Pancreas (tissue), 10 donors: ENCODE data around the gene DNM3. TPM values are rescaled to one million over a fixed set of nuclear protein-coding genes. Genes with fewer than 3 reads are reported as not detected.

ENCODE experiments used
- ATAC-seq, 4 donors: fragments of 200-7000 bp; cut with Tn5 transposase; one replicate each; pipeline versions ENCODE4 v1.8.0 to v1.9.1; 2020; ENCODE audit warnings: mild to moderate bottlenecking in 4 of 4, moderate library complexity in 4 of 4
- DNase-seq, 6 donors: peaks; one replicate each; pipeline ENCODE4 v3.0.0-alpha.2; 2020
- FAIRE-seq: peaks from 2 replicates; lab custom pipeline; 2012; peaks lifted over from hg19 to GRCh38; lab: Jason Lieb, UNC
- H3K27ac ChIP-seq, 4 donors: fragments of 200-600 bp; sonication (generic); 1 replicate in 3 of 4; 2 replicates in 1 of 4; pipeline versions ENCODE4 v1.5.0 to v1.8.0; 2020
- H3K27me3 ChIP-seq, 4 donors: fragments of 200-600 bp; one replicate each; pipeline ENCODE4 v1.8.0; 2021
- H3K36me3 ChIP-seq, 3 donors: fragments of 200-600 bp; sonication (generic) in 1 of 3; one replicate each; pipeline versions ENCODE4 v1.5.0 to v1.8.0; 2020 to 2021
- H3K4me1 ChIP-seq, 3 donors: fragments of 200-600 bp; one replicate each; pipeline ENCODE4 v1.8.0; 2021
- H3K4me3 ChIP-seq, 4 donors: fragments of 200-600 bp; sonication (generic) in 2 of 4; one replicate each; pipeline versions ENCODE4 v1.5.0 to v1.8.0; 2020 to 2021
- H3K9me3 ChIP-seq, 4 donors: fragments of 200-600 bp; one replicate each; pipeline ENCODE4 v1.8.0; 2021
- WGBS, 2 donors: extraction: QIAGEN DNeasy Blood & Tissue Kit; methylation state at CpG; one replicate each; pipeline ENCODE4 v1.1.7; 2013; 5-methylcytosine and 5-hydroxymethylcytosine counted together
- intact Hi-C, 3 donors: fragments of 100-400 bp; cut with DNase I; formaldehyde crosslinking; loops; one replicate each; pipeline versions ENCODE4 v1.11.1 to v1.14.2; 2022
- polyA plus RNA-seq, 2 donors: library from polyadenylated mRNA; stranded (reverse); fragments of 200-250 nt; gene quantifications; one replicate each; pipeline ENCODE4 v1.2.3, GENCODE V29; 2013
- total RNA-seq, 6 donors: library from RNA; stranded (reverse); fragmentation: NEBNext Ultra II Directional in 4 of 6; extraction: Animal tissue kit (Norgen Biotek cat#: 25700) in 4 of 6; gene quantifications; one replicate each; pipeline versions ENCODE4 v1.2.1 to v1.2.4, GENCODE V29; 2021 to 2023
- TF ChIP-seq, protein P1 (sequence below), 4 donors: fragments of 200-600 bp; sonication (generic) in 3 of 4; IDR thresholded peaks; one replicate each; pipeline versions ENCODE4 v1.5.0 to v1.8.0; 2021; ENCODE audit warnings: antibody characterized with exemption in 4 of 4
- donor health status: healthy with polysubstance abuse.
- donor health status: DM: no; HTN: no; CAD: no; lungs with moderate emphysema.
- donor health status: DM: no; HTN: no; CAD: no.
- donor health status: control.
- donor health status: control.
- donor health status: Bipolar disorder and iron deficiency.
- donor health status: DM: yes; HTN: yes; CAD: no.
- donor health status: DM: no; HTN: no; CAD: no.
- donor health status: DM: no; HTN: no; CAD: no.
- donor health status: DM: yes; HTN: yes; CAD: no.

The DNM3 gene
- total and polyA plus RNA-seq, 8 donors = 0.40 to 1.3 (median 0.78) TPM

DNA sequence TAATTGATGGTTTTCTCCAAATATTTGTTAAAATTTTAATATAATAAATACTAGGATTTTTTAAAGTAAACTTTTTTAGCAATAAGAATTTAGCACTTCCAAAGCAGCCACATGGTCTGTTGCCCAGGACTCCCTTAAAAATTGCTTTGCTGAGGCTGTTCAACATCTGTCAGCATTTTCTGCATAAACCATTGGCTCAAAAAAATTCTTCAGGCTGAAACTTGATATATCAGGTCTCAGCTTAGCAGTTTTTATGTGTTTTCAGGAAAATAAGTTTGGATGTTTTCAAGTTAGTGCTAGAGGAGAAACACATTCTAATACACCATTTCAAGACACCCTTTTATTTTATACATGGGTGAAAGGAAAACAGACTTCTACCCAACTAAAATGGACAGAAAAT, 510.0 kb downstream of the DNM3 start:
- H3K36me3 ChIP-seq = no peaks in the 10 kb centered on the region
- DNase-seq (no peak), ATAC-seq (no peak), FAIRE-seq (no peak)
- H3K9me3 ChIP-seq = no peaks in the 10 kb centered on the region
- H3K4me1 ChIP-seq = peaks cover 0 to 3% (median 0%) of the 10 kb centered on the region in 3 donors
- H3K27ac ChIP-seq = peak overlapping the region in 1 of 4 donors; percentile 10
- intact Hi-C loops = no loop called here
- TF ChIP-seq, protein P1, sequence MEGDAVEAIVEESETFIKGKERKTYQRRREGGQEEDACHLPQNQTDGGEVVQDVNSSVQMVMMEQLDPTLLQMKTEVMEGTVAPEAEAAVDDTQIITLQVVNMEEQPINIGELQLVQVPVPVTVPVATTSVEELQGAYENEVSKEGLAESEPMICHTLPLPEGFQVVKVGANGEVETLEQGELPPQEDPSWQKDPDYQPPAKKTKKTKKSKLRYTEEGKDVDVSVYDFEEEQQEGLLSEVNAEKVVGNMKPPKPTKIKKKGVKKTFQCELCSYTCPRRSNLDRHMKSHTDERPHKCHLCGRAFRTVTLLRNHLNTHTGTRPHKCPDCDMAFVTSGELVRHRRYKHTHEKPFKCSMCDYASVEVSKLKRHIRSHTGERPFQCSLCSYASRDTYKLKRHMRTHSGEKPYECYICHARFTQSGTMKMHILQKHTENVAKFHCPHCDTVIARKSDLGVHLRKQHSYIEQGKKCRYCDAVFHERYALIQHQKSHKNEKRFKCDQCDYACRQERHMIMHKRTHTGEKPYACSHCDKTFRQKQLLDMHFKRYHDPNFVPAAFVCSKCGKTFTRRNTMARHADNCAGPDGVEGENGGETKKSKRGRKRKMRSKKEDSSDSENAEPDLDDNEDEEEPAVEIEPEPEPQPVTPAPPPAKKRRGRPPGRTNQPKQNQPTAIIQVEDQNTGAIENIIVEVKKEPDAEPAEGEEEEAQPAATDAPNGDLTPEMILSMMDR (IDR thresholded peaks at IDR 0.05) = no peak
- no peaks in the 10 kb centered on the region for H3K27me3 ChIP-seq
- no peak overlapping the region for H3K4me3 ChIP-seq

DNA sequence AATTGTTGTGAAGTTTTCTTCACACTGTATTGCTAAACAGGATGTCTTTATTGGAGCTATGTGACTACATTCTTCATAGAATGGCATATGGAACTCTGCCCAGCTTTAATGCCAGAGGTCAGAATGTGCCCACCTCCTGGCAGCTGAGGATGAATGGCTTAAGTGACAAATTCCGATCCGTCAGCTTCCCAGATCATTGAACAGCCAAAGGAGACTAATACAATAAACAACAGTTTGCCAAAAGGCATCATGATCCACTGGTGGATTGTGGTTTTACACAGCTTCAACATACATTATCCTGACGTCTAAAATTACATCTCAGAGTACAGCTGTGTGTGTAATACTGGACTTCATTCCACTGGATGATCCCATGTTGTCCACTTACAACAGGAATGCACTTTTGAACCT, 510.5 kb downstream of the DNM3 start:
- H3K27ac ChIP-seq = peak overlapping the region in 1 of 4 donors; percentile 10
- TF ChIP-seq, protein P1 (IDR thresholded peaks at IDR 0.05) = no peak
- H3K36me3 ChIP-seq = no peaks in the 10 kb centered on the region
- H3K9me3 ChIP-seq = no peaks in the 10 kb centered on the region
- peaks cover 0 to 4% (median 0%) of the 10 kb centered on the region in 3 donors for H3K4me1 ChIP-seq
- H3K4me3 ChIP-seq = no peak overlapping the region
- WGBS, 2 donors = 57 to 61% methylated on average over 3 of the region's 3 CpGs
- FAIRE-seq = no peak
- intact Hi-C loops = no loop called here
- no peak for ATAC-seq
- no peaks in the 10 kb centered on the region for H3K27me3 ChIP-seq
- DNase-seq = no peak

DNA sequence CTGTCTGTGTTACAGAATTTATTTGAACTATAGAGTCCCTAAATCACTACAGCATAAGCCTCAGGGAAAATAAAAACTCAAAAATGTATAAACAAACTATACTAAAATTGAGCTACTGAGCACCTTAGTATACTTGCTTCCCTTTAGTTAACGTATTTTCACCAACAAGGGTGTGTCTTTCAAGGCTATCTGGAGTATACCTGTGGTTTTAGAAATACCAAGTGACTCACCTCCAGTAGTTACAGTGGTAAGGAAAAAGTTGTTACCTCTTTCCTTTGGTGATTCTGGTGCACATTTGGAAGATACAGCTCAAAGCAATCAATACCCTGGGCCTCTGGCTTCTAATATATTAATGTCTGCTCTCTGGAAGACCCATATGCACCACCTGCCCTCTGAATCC, 511.1 kb downstream of the DNM3 start:
- H3K27me3 ChIP-seq = no peaks in the 10 kb centered on the region
- DNase-seq = no peak
- peaks cover 0 to 4% (median 4%) of the 10 kb centered on the region in 3 donors for H3K4me1 ChIP-seq
- no peaks in the 10 kb centered on the region for H3K9me3 ChIP-seq
- intact Hi-C loops = no loop called here
- H3K36me3 ChIP-seq = no peaks in the 10 kb centered on the region
- TF ChIP-seq, protein P1 (IDR thresholded peaks at IDR 0.05) = no peak
- no peak for ATAC-seq
- H3K4me3 ChIP-seq = no peak overlapping the region
- H3K27ac ChIP-seq = no peak overlapping the region
- FAIRE-seq = no peak
- WGBS, 2 donors = 86 to 91% methylated on average over 1 of the region's 1 CpG

DNA sequence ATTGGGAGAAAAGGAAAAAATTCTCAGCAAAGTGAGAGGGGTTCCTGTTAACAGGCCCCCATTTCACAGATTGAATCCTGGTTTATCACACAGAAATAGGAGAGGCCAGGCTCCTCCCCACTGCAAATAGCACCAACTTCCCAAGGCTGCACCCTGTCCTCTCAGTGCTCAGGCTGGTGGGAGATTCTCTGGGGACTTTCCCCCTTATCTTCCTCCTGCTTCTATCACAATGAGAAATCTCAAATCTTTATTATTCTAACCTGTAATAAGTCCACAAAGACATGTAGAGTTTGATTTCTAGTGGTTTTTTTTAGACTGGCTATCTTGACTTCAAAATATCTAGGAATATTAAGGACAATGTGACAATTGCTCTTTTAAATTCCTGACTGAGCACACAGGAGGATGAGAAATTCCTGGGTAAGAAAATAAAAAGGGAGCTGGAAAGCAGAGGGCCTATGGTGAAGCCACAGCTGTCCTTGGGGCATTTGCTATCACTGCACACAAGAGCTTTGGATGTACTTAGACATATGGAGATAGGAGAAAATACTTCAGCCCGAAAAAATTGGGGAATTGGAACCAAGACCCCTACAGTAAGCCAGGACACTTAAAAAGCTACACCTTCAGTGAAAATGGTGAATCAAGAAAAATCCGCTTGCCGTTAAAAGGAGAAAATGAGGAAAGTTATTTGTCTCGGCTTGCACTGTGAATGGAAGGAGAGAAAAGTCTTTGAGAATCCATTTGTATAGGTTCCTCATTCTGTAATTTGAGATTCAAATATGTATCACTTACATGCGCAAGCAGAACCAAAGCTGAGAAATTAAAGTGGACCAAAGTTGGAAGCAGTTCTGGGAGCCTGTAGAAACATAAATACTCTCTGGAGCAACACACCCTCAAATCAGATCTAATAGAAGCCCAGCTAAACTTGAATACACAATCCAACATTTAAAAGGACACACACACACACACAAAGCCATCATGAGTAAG, 513.3 kb downstream of the DNM3 start:
- intact Hi-C loops = no loop called here
- Histone ChIP-seq H3K4me3 (no peak overlapping the region), H3K27ac (no peak overlapping the region), H3K9me3 (no peaks in the 10 kb centered on the region), H3K4me1 (peaks cover 9 to 20% (median 13%) of the 10 kb centered on the region in 3 donors), H3K27me3 (no peaks in the 10 kb centered on the region), H3K36me3 (no peaks in the 10 kb centered on the region)
- WGBS, 2 donors = 86 to 92% methylated on average over 5 of the region's 5 CpGs
- DNase-seq (no peak), ATAC-seq (no peak), FAIRE-seq (no peak)
- TF ChIP-seq, protein P1 (IDR thresholded peaks at IDR 0.05) = no peak

DNA sequence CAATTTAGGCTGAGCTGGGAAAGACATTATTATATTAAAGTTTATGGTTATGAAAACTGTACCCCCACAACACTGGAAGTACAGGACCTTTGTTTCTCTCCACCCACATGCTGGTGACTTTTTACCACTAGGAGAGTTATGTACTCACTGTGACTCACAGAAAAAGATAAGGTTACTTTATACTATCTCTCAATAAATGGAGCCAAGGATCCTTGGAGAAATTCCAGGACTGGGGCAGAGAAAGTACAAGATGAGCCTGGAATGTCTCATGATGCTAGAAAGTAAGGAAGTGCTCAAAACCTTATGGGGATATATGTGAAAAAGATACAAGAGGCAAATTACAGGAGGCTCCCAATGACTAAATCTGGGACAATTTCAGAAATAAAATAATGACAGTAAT, 515.3 kb downstream of the DNM3 start:
- H3K27ac ChIP-seq = no peak overlapping the region
- H3K36me3 ChIP-seq = no peaks in the 10 kb centered on the region
- no peak for FAIRE-seq
- no peak overlapping the region for H3K4me3 ChIP-seq
- peaks cover 18 to 29% (median 20%) of the 10 kb centered on the region in 3 donors for H3K4me1 ChIP-seq
- H3K9me3 ChIP-seq = no peaks in the 10 kb centered on the region
- no peaks in the 10 kb centered on the region for H3K27me3 ChIP-seq
- DNase-seq = no peak
- TF ChIP-seq, protein P1 (IDR thresholded peaks at IDR 0.05) = no peak
- intact Hi-C loops = no loop called here
- no peak for ATAC-seq
